D721Med (cell line): ENCODE measurements around the gene CHI3L1.

Experiments used
- DNase-seq: peaks from one replicate; pipeline ENCODE4 v3.0.0; 2011; ENCODE audit warnings: low spot score; ENCODE audit not compliant: insufficient read length
- FAIRE-seq: peaks from 2 replicates; lab custom pipeline; 2011; peaks lifted over from hg19 to GRCh38; lab: Jason Lieb, UNC
- CTCF ChIP-seq: IDR thresholded peaks from 2 replicates; pipeline ENCODE4 v1.5.1; 2012; ENCODE audit warnings: mild to moderate bottlenecking, control low read depth; ENCODE audit not compliant: insufficient read depth; ENCODE audit errors: missing control alignments

CHI3L1 gene

GRCh38 chr1:203219934-203220333, 33.4 kb upstream of the CHI3L1 start:
- no peak for FAIRE-seq
- TF ChIP-seq CTCF = no peak
- no peak for DNase-seq

GRCh38 chr1:203219171-203219570, 32.7 kb upstream of the CHI3L1 start:
- TF ChIP-seq CTCF = no peak
- DNase-seq = no peak
- no peak for FAIRE-seq

GRCh38 chr1:203217668-203218067, 31.2 kb upstream of the CHI3L1 start:
- no peak for FAIRE-seq
- DNase-seq = no peak
- TF ChIP-seq CTCF = no peak

GRCh38 chr1:203217139-203217655, 30.7 kb upstream of the CHI3L1 start:
- no peak for TF ChIP-seq CTCF
- DNase-seq (no peak), FAIRE-seq (no peak)

- TF ChIP-seq CTCF = peak; percentile 98
- DNase-seq (peak; percentile 67), FAIRE-seq (peak; percentile 95)
These were observed 30.0 kb upstream of the CHI3L1 start for GRCh38 chr1:203216274-203217138.

GRCh38 chr1:203215573-203215972, 29.1 kb upstream of the CHI3L1 start:
- DNase-seq (no peak), FAIRE-seq (no peak)
- TF ChIP-seq CTCF = no peak

GRCh38 chr1:203214871-203215270, 28.4 kb upstream of the CHI3L1 start:
- DNase-seq (no peak), FAIRE-seq (no peak)
- TF ChIP-seq CTCF = no peak
